GM19239 (cell line): ENCODE results near the gene ZNF862.

Experiments used
- DNase-seq: peaks from one replicate; pipeline ENCODE4 v3.0.0; 2011; ENCODE audit warnings: low spot score; ENCODE audit not compliant: insufficient read length
- FAIRE-seq: peaks from 2 replicates; lab custom pipeline; 2011; peaks lifted over from hg19 to GRCh38; lab: Jason Lieb, UNC

ZNF862 gene

DNA sequence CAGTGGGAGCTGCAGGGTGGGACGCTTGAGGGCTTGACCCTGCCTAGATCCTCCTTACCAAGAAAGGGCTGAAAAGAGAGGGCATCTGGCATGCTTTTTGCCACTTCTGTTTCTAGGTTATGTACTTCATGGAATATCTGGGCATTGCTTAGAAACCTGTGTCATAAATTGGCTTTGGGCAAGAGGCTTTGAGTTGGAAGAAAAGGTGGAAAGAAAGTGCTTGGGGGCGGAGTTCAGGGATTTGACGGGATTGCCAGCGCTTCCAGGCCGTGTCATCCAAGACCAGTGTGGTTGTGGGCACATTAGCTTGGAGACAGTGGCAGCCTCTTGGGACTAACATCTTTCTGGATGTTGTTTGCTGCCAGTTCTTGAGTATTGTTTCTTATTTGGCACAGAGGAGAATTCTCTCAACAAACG is 825 bp downstream of the ZNF862 start:
- no peak for FAIRE-seq
- no peak for DNase-seq

DNA sequence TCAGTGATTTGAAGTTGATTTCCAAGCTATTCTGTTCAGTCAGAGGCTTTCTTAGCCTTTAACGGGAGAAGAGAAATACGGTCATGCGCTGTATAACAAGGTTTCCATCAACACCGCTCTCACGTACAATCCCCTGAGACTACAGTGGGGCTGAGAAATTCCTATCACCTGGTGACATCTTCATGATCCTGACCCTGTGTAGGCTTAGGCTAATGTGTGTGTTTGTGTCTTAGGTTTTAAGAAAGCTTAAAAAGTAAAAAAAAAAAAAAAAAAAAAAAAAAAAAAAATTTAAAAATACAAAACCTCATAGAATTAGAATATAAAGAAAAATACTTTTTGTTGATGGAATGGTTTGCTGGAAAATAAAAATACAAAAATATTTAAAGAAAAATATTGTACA is 1.8 kb downstream of the ZNF862 start:
- DNase-seq (no peak), FAIRE-seq (no peak)

DNA sequence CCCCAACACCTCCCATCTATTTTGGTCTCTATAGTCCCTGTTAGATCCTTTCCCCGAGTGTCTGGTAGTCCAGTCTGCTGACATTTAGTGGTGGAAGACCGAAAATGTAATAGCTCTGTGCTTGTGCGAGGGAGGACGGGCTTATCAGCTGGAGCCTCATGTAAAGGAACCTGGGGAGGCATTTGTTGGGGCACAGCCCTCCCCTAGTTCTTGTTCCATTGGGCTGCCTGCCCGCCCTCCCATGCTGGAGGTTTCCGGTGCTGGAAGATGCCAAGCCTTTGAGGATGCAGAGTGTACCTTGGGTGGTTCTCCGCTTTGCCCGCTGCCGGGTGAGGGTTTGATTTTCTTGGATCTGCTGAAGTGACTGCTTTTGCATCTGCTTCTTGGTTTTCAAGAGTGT is 5.4 kb downstream of the ZNF862 start:
- FAIRE-seq (no peak), DNase-seq (no peak)

DNA sequence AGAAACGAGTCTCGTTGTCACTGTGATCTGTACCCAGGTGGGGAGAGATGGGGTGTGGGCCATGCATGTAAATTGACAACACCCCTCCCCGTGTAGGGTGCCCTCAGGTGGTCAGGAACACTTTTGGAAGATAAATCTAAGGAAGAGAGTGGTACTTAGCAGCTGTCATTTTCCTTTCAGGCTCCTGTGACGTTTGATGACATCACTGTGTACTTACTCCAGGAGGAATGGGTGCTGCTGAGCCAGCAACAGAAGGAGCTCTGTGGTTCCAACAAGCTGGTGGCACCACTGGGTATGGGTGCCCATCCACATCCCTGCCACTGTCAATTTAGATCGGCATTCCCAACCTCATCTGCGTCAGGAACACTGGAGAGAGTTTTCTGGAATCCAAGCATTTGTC is 6.3 kb downstream of the ZNF862 start:
- FAIRE-seq (no peak), DNase-seq (no peak)

DNA sequence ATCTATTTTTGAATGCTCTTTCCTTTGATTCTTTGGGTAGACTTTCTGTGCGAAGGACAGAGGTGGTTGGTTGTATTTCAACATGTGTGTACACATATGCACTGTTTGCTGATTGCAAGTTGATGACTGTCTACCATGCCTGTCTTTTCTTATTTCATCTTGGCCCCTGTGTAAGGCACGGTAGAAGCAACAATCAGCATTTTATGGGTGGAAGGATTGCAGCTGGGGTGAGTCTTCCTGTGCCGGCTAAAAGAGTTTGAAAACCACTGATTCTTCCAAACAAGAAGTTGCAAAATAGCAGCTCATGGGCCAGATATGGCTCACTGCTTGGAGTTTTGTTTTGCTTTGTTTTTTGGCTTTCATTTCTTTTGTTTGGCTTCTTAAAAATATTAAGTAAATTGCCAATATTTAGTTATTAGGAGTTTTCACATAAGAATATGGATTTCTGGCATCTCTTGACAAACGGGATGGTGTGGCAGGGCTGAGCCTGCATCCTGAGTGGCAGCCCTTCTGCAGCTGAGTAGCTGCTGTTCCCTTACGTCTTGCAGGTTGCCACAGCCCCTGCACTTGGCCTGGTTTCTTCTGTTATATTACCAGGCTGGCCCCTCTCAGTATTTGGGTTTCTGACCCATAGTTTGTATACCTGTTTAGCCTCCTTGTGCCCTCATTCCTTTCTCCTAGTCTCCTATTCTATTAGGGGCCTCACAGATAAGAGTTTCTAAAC is 7.2 kb downstream of the ZNF862 start:
- DNase-seq = no peak
- no peak for FAIRE-seq

DNA sequence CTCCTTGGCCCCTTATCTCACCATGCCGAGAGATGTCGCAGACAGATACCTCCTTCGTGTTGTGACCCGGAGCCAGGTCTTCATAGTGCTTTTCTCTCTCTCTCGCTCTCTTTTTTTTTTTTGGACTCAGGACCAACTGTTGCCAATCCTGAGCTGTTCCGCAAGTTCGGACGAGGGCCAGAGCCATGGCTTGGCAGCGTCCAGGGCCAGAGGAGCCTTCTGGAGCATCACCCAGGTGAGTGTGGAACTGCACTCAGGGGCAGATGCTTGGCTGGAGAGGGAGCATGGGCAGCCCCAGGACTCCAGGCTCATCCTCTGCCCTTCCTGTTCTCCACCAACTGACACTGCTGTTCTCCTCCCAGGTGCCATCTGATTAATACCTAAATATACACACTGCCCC is 7.8 kb downstream of the ZNF862 start:
- DNase-seq (no peak), FAIRE-seq (no peak)

DNA sequence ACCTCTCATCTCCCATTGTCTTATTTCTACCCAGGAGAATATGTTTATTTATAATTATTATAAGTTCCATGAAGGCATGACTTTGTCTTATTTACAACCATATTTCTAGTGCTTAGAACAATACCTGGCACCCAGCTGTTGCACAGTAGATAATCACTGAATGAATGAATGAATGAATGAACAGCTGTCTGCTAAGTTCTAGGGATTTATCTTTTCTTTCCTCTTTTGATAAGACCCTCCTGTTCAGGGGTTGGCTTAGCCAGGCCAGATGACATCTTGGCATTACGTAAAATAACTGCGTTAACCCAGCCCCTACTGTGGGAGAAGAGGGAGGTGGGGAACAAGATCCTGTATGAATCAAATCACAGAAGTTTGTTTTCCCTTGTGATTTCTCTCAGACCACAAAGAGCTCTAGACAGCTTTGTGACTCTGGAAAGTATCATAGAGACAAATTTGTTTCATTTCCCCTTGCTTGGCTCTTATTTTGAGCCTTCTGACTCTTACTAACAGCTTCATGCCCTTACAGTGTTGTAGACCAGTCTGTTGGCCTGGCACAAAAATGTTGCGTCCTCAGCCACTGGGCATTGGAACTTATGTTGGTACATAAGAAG is 8.4 kb downstream of the ZNF862 start:
- no peak for DNase-seq
- peak; percentile 79 for FAIRE-seq

DNA sequence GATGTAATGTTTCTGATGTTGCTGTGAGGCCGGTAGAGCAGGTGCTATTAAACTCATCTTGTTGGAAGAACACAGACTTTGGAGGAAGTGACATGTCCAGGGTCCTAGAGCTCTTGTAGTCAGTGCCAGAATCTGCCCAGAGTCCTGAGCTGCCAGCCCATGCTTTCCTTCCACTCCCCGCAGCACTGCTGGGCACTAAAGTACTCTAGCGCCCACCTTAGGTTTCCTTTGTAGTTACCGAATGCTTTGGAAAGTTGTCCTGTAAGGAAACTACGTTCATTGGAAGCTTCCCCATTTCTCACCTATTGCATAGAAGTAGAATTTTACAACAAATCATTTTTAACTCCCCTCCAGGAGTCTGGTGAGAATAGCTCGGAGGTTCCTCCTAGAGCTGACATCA is 11.0 kb downstream of the ZNF862 start:
- DNase-seq (no peak), FAIRE-seq (no peak)

DNA sequence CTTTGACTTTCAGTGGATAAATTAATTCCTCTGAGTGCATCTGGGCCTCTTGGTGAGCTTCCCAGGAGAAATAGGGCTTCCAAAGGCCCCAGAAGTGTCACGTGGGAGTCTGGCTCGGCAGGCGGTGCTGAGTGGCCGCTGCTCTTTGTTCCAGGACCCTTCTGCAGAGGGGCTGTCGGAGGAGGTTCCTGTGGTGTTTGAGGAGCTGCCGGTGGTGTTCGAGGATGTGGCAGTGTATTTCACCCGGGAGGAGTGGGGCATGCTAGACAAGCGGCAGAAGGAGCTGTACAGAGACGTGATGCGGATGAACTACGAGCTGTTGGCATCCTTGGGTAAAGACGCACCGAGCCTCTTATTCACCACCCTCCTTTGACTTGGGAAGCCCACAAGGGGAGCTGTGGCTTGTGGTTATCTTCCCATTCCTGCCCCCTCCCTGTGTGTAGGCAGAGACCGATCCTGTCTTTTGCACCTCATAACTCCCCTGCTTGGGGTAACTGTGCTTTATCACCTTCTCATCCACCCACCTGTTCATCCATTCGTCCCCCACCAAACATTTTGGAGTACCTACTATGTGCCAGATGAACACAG is 11.9 kb downstream of the ZNF862 start:
- DNase-seq = no peak
- no peak for FAIRE-seq

DNA sequence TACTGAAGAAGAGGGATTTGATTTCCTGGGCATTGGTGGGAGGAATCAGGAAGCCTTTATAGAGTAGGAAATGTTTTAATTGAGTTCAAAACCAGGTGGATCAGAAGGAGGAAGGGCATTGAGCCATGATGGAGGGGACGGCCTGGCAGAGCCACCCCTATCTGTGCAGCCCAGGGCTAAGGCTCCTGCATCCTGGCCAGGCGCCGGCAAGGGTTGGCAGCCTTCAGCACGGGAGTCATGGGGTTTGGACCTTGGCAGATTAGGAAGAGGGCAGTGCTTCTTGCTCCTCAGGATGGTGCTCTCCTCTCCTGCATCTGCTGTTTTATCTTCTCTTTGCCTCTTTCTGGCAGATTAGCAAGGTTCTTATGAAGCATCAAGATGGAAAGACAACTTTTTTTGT is 12.5 kb downstream of the ZNF862 start:
- FAIRE-seq (no peak), DNase-seq (no peak)

DNA sequence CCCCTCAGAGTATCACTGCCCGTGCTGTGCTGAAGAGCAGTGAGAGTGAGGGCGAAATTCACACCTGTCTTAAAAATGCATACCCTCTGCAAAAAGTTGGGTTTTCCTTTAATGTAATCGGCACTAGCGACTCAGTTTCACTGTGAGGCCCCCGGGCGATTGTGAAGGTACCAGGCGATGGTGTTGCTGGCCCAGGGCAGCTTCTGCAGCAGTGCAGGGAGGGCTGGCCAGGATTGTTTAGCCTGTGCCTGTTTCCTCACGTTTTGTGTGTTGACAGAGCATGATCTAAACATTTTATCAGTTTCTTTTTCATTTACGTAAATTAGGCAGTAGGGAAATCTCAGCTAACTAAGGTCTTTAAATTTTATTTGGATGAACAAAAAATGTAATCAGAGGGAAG is 13.3 kb downstream of the ZNF862 start:
- no peak for DNase-seq
- no peak for FAIRE-seq

DNA sequence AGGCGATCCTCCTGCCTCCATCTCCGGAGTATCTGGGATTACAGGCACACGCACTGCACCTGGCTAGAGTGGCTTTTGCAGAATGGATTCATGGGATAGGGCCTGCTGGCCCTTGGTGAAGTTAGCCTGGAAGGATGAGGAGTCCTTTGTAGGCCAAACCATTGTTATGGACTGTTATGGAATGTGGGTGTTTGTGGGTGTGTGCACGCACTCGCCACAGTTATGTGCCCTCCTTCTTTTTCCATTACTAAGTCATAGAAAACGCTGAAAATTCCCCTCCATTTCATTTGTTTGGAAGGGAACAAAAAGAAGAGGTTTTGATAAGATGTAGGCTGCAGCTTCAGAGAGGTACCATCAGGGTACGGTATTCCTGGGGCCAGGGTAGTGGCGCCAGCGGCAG is 15.0 kb downstream of the ZNF862 start:
- DNase-seq (no peak), FAIRE-seq (no peak)

DNA sequence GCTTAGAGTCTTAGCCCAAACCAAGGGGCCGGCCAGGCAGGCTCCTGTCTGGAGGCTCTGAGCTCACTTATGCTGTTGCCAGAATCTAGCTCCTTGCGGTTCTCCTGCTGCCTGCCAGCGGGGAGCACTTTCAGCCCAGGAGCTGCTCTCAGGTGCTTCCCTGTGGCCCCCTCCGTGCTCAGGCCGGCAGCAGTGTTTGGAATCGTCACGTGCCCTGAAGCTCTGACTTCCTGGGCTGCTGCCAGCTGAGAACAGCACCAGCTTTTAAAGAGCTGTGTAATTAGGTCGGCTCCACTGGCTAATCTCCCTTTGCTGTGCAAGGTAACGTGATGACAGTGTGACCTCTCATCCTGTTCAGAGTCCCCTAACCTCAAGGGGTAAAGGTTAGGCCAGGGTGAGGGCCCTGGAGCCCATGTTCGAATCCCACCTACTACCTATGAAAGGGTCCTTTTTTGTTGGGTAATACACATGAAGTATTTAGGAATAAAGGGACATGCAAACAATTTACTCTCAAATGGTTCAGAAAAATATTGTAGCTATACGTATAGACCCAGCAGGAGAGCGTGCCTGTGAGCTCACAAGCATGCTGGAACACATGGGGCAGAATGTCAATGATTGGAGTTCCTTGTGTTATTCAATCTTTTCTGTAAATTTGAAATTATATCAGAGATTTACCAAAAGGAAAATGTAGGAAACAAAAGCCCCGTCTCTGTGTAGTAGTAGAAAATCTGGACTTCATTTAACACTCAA is 16.6 kb downstream of the ZNF862 start:
- no peak for DNase-seq
- no peak for FAIRE-seq

DNA sequence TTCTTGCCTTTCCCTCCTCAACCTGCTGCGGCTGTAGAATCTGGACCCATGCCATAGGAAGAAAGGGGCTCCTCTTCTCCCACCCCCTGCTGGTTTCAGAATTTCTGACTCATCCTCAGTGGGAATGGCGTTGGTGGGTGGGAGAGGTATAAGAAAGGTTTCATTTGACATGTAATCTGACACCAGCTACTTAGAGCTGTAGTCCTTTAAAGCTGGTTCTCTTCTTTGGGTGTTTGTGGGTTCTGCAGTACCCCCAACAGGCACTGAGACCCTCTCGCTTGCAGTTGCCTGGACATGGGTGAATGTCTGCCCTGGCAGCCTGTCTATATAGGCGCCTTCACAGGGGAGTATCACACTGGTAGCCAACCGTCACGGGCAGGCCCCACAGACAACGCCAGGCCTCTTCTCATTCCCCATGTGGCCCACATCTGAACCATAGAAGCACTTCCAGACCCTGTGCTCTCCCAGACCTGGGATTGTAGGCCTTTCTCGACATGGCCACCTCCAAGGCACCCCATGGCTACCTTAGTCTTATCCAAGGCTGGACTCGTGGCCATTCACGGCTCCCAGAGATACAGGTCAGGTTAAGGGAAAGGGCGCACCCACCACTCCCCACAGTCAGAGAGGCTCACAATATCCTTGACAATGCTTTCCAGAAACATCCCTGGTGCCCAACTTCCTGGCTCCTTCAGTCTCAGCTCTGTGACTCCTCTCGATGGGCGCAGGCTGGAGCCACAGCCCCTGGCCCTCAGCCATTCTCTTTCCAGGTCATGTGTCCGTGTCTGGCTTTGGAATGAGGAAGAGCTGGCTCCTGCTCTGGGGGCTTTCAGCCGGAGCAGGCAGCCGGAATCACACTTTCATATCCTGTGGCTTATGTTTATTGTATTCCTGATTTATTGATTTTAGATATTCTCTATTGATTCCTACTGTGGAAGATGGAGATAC is 17.5 kb downstream of the ZNF862 start:
- no peak for DNase-seq
- no peak for FAIRE-seq

DNA sequence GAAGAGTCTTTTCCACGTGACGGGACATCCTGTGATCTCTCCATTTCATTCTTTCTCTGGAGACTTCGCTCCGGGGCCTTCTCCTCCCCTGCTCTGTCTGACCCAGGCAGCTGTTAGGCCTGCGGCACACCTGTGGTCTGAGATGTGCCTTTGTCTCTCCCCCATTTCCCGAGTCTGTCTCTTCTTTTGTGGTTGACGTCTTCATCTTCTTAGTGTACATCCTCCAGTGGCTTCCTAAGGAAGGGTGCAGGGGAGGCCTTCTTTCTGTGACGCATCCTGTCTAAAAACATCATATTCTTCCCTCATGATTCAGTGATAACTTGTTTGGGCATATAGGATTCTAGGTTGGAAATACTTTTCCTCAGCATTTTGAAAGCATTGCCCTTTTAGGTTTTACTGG is 18.4 kb downstream of the ZNF862 start:
- DNase-seq (no peak), FAIRE-seq (no peak)

DNA sequence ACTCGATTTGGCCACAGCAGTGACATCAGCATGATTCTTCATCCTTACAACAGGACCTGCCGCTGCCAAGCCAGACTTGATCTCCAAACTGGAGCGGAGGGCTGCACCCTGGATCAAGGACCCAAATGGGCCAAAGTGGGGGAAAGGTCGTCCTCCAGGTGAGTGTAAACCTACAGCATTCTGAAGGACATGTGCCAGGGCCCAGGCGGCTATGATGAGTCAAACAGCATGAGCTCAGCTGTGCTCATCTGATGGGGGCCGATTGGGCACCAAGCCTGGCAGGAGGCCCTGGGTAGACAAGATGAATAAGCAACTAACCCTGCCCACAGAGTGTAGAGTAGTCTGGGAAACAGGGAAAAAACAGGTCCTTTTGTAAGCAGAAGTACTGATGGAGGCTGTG is 21.2 kb downstream of the ZNF862 start:
- DNase-seq = no peak

DNA sequence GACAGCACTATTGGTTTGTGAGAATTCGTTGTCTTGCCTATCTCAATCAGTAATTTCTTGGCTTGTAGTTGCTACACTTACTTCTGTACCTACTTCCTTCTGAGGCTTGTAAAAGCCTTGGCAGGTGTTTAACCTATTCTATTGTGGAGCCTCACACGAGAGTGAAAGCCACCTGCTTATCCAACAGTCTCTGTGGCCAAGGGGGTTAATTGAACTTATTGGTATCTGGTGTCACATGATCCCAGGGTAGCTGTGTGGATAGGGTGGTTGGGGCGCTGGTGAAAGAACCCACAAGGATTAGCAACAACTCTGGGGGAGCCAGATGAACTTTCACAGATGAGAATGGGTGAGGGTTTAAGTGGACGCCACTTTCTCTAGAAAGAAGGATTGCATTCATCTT is 21.7 kb downstream of the ZNF862 start:
- FAIRE-seq = no peak
- DNase-seq = no peak

More for the DNA sequence above, 21.2 kb downstream of the ZNF862 start:
- FAIRE-seq = no peak

DNA sequence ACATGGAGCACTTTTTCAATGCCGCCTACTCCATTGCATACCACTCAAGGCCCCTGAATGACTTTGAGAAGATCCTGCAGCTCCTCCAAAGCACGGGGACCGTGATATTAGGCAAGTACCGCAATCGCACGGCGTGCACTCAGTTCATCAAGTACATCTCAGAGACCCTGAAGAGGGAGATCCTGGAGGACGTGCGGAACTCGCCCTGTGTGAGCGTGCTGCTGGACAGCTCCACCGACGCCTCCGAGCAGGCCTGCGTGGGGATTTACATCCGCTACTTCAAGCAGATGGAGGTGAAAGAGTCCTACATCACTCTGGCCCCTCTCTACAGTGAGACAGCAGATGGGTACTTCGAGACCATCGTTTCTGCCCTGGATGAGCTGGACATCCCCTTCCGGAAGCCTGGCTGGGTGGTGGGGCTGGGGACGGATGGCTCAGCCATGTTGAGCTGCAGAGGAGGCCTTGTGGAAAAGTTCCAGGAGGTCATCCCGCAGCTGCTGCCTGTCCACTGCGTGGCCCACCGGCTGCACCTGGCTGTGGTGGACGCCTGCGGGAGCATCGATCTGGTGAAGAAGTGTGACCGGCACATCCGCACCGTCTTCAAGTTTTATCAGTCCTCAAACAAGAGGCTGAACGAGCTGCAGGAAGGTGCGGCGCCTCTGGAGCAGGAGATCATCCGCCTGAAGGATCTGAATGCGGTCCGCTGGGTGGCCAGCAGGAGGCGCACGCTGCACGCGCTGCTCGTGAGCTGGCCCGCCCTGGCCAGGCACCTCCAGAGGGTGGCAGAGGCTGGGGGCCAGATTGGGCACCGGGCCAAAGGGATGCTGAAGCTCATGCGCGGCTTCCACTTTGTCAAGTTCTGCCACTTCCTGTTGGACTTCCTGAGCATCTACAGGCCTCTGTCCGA is 22.9 kb downstream of the ZNF862 start:
- DNase-seq (no peak), FAIRE-seq (no peak)

DNA sequence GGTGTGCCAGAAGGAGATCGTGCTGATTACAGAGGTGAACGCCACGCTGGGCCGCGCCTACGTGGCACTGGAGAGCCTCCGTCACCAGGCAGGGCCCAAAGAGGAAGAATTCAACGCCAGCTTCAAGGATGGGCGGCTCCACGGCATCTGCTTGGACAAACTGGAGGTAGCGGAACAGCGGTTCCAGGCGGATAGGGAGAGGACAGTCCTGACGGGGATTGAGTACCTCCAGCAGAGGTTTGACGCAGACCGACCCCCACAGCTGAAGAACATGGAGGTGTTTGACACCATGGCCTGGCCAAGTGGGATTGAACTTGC is 23.5 kb downstream of the ZNF862 start:
- FAIRE-seq = no peak

More for the DNA sequence above, 23.5 kb downstream of the ZNF862 start:
- no peak for DNase-seq
